ENCODE measurements around the gene CALHM6.
A peak's percentile ranks its signal among the peaks of the same experiment; 100 is the strongest.

Gene CALHM6

DNA sequence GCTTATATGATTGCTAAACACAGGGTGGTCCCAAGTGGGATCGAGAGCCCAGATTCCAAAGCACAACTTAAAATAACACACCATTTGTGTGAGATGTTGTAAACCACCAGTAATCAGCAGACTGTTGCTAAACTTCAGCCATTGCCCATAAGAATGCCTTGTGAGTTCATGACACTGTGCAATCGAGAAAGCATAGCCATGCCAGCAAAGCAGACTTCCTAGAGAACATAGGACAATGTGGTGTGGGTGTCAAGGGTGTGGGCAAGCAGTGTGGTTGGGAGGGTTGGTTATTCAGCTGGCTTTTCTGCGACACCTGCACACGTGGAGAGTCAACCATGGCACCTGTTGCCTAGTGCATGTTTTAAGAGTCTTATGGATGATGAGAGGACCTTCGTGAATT, 16.1 kb upstream of the CALHM6 start:
- no peak for DNase-seq (ENCODE audit: low read depth)

- no peak for DNase-seq (ENCODE audit: low read depth)
Measured at GRCh38 chr6:116446399-116446798, 14.8 kb upstream of the CALHM6 start.

GRCh38 chr6:116447052-116447451, 14.1 kb upstream of the CALHM6 start:
- no peak for DNase-seq (ENCODE audit: low read depth)

GRCh38 chr6:116447496-116448011, 13.6 kb upstream of the CALHM6 start:
- no peak for DNase-seq (ENCODE audit: low read depth)

DNA sequence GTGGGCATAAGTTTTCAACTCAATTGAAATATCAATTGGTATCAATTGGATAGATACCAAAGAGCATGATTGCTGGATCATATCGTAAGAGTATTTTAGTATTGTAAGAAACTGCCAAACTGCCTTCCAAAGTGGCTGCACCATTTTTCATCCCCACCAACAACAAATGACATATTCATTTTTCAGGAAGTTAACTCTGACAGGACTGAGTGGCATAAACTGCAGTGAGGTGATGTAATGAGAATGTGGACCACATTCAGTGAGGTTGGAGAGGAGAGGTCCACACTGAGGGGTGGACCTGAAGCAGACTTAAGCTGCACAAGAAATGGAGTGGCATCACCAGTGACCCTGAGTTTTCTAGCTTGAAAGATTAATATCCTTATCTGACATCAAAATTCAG, 11.6 kb upstream of the CALHM6 start:
- no peak for DNase-seq (ENCODE audit: low read depth)

DNA sequence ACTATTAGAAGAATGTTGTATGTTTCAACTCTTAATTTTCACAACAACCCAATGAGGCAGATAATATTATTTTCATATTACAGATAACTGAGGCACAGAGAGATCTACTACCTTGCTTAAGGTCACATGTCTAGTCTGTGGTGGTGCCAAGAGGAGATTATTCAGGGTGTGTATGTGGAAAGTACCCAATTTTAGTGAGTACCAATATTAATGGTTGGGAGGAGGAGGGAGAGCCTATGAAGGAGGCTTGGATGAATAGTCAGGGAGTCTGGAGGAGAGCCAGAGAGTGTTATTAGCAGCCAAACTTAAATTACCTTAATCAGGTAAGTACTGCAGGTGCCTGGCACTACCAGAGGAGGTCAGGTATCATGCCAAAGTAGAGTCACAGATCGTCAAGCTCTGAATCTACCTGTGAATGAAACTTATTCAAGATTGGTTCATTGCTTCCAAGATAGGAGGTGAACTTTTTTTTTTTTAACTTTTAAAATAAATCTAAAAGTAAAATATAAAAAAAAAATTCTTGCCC, 10.9 kb upstream of the CALHM6 start:
- no peak for DNase-seq (ENCODE audit: low read depth)

- DNase-seq (ENCODE audit: low read depth) = no peak
Measured at GRCh38 chr6:116450769-116451740, 10.1 kb upstream of the CALHM6 start.

- no peak for DNase-seq (ENCODE audit: low read depth)
Measured at GRCh38 chr6:116451916-116452315, 9.3 kb upstream of the CALHM6 start.

GRCh38 chr6:116452531-116452930, 8.6 kb upstream of the CALHM6 start:
- no peak for DNase-seq (ENCODE audit: low read depth)

- DNase-seq (ENCODE audit: low read depth) = no peak
Measured at GRCh38 chr6:116456106-116456505, 5.1 kb upstream of the CALHM6 start.

DNA sequence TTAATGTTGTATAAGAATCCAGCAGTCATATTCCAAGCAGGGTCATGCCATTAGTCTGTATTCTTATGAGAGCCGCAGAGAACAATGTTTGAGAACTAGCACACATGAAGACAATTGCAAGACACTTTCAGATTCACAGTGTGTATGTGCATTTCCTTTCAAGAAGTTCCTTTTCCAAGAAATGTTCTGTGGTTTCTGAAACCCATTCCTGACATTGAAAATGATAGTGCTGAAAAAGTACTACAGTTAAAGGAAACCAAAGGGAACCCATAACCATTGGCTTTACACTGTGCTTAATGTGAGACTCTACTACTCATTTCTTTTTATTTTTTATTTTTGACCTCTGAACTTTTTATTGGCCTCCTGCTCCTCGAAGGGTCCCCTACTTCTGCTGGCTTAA, 4.2 kb upstream of the CALHM6 start:
- no peak for DNase-seq (ENCODE audit: low read depth)

DNA sequence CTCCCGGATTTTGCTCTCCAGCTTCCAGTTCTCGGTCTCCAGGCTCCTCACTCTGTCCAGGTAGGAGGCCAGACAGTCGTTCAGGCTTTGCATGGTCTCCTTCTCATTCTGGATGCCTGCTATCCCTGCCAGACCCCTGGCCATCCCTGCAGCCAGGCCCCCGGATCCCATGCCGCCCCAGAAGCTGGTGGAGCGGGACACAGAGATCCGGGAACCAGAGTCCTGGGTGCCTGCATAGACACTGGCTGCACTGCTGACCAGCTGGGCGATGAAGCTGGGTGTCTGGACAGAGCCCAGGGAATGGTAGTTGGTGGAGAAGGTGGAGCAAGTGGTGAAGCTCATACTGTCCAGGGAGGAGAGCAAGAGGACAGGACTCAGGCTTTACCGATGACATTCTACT, 2.9 kb upstream of the CALHM6 start:
- no peak for DNase-seq (ENCODE audit: low read depth)

GRCh38 chr6:116459927-116460326, 1.2 kb upstream of the CALHM6 start:
- no peak for DNase-seq (ENCODE audit: low read depth)

- peak; percentile 14 for DNase-seq (ENCODE audit: low read depth)
Measured at GRCh38 chr6:116461932-116462885, 1.0 kb downstream of the CALHM6 start.

- no peak for DNase-seq (ENCODE audit: low read depth)
Measured at GRCh38 chr6:116463301-116463700, 2.1 kb downstream of the CALHM6 start.

DNA sequence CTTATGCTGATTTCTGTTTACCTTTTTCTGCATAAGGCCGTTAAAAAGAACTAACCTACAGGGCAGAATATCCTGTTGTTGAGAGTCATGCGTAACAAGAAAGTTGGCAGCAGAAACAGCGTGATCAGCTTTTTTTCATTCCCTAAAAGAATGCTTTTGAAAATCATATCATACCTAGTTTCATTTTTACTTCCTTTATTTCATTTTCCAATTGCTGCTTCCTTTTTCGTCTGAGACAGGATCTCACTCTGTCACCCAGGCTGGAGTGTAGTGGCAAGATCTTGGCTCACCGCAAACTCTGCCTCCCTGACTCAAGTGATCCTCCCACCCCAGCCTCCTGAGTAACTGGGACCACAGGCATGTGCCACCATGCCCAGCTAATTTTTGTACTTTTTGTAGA, 4.1 kb downstream of the CALHM6 start:
- DNase-seq (ENCODE audit: low read depth) = no peak

GRCh38 chr6:116467096-116467495, 5.9 kb downstream of the CALHM6 start:
- DNase-seq (ENCODE audit: low read depth) = no peak

DNA sequence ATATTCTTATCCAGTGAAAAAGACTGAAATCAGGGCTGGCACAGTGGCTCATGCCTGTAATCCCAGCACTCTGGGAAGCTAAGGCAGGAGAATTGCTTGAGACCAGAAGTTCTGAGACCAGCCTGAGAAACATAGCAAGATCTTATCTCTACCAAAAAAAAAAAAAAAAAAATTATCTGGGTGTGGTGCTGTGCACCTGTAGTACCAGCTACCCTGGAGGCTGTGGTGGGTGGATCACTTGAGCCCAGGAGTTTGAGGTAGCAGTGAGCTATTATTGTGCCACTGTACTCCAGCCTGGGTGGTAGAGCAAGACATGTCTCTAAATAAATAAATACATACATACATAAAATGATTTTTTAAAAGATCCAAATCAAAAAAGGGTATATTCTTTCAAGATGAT, 6.3 kb downstream of the CALHM6 start:
- no peak for DNase-seq (ENCODE audit: low read depth)

DNA sequence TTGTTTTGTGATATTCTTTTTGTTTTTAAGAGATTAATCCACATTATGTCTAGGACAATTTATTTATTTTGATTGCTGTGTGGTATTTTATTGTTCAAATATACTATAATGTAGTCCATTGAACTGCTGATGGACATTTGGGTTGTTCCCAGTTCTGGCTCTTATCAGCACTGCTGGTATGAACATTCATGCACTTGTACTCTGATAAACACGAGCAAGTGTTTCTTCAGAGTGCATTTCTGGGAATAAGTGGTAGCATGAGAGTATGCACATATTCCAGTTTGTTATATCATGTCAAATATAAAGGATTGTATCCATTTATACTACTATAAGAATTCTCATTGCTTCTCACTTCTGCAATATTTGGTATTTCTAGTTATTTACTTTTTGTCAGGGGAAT, 7.1 kb downstream of the CALHM6 start:
- no peak for DNase-seq (ENCODE audit: low read depth)

DNA sequence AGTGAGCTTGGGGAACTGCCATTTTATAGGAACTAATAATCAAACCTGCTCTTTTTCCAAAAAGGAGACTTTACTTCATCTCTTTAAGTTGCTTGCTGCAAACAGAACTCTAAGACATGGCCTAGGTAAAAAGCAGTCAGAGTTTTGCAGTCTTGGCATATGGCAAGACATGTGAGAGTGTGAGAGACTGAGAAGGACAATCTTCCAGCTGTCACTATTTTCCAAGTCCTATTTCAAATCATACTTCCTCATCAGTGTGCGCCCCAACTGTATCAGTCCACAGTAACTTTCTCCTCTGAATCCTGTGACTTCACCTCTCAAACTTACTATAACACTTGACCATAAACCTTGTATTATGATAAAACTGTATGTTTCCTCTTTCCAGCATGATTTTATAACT, 10.4 kb downstream of the CALHM6 start:
- DNase-seq (ENCODE audit: low read depth) = no peak

GRCh38 chr6:116472706-116473105, 11.5 kb downstream of the CALHM6 start:
- no peak for DNase-seq (ENCODE audit: low read depth)

GRCh38 chr6:116475141-116475540, 14.0 kb downstream of the CALHM6 start:
- DNase-seq (ENCODE audit: low read depth) = no peak

All from T follicular helper cell (primary cell).